Measurements from ENCODE around the gene BCKDHA.

- TF ChIP-seq, protein P1, sequence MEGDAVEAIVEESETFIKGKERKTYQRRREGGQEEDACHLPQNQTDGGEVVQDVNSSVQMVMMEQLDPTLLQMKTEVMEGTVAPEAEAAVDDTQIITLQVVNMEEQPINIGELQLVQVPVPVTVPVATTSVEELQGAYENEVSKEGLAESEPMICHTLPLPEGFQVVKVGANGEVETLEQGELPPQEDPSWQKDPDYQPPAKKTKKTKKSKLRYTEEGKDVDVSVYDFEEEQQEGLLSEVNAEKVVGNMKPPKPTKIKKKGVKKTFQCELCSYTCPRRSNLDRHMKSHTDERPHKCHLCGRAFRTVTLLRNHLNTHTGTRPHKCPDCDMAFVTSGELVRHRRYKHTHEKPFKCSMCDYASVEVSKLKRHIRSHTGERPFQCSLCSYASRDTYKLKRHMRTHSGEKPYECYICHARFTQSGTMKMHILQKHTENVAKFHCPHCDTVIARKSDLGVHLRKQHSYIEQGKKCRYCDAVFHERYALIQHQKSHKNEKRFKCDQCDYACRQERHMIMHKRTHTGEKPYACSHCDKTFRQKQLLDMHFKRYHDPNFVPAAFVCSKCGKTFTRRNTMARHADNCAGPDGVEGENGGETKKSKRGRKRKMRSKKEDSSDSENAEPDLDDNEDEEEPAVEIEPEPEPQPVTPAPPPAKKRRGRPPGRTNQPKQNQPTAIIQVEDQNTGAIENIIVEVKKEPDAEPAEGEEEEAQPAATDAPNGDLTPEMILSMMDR (IDR thresholded peaks at IDR 0.05 in 8 of 11, conservative IDR thresholded peaks at IDR 0.05 in 3 of 11): peak in 4 of 11 experiments; percentile 17 to 41 (median 26)
- peak; percentile 8 to 56 (median 22) for TF ChIP-seq POLR2AphosphoS5 (IDR thresholded peaks at IDR 0.05)
Measured at GRCh38 chr19:41431426-41432386, 34.1 kb downstream of the BCKDHA start.

Measured in spleen (tissue), 7 donors.